OCI-LY7 (cell line): ENCODE measurements around the gene RPS21. TPM values are rescaled to one million over a fixed set of nuclear protein-coding genes. Genes with fewer than 3 reads are reported as not detected.

Experiments used
- BruUV-seq: library from RNA; stranded (reverse); fragments of 400-500 nt; replicated peaks from 2 replicates; lab custom pipeline; 2021; lab: Mats Ljungman, UMichigan
- CTCF ChIA-PET: fragments of 300-600 bp; sonication (Branson Sonifier 250); formaldehyde crosslinking; loops from one replicate; lab custom pipeline; 2022; ENCODE audit warnings: antibody characterized with exemption; ENCODE audit not compliant: unreplicated experiment; lab: Charles Lee
- POLR2A ChIA-PET: fragments of 300-600 bp; sonication (Branson Sonifier 250); formaldehyde crosslinking; loops from one replicate; lab custom pipeline; 2022; ENCODE audit warnings: antibody characterized with exemption; lab: Charles Lee
- DNase-seq: peaks from one replicate; pipeline ENCODE4 v3.0.0-alpha.2; 2015; ENCODE audit warnings: low spot score
- H2AFZ ChIP-seq: fragments of 200-600 bp; sonication (generic), shearing (Covaris generic); 2 replicates; pipeline ENCODE4 v1.6.1; 2014; ENCODE audit warnings: mild to moderate bottlenecking, antibody characterized with exemption, low read length, moderate library complexity
- H3K27ac ChIP-seq: fragments of 200-600 bp; sonication (generic); 2 replicates; pipeline ENCODE4 v1.5.1; 2014; ENCODE audit warnings: mixed run types, low read depth, mild to moderate bottlenecking, moderate library complexity, low read length, inconsistent platforms; ENCODE audit not compliant: poor library complexity, severe bottlenecking
- H3K36me3 ChIP-seq: fragments of 200-600 bp; sonication (generic); 2 replicates; pipeline ENCODE4 v1.6.1; 2014; ENCODE audit warnings: mild to moderate bottlenecking, antibody characterized with exemption, low read length, moderate library complexity, mixed read lengths; ENCODE audit not compliant: insufficient read depth
- H3K4me1 ChIP-seq: fragments of 200-600 bp; sonication (generic); 2 replicates; pipeline ENCODE4 v1.5.1; 2014; ENCODE audit warnings: mild to moderate bottlenecking, low read length; ENCODE audit not compliant: insufficient read depth, poor library complexity, severe bottlenecking
- H3K4me2 ChIP-seq: fragments of 200-600 bp; sonication (generic); 2 replicates; pipeline ENCODE4 v1.6.1; 2014; ENCODE audit warnings: mild to moderate bottlenecking, low read length
- H3K4me3 ChIP-seq: fragments of 200-600 bp; sonication (generic); 2 replicates; pipeline ENCODE4 v1.5.1; 2014; ENCODE audit warnings: mild to moderate bottlenecking, low read depth, low read length; ENCODE audit not compliant: poor library complexity, severe bottlenecking
- H3K79me2 ChIP-seq: fragments of 200-600 bp; sonication (generic); 2 replicates; pipeline ENCODE4 v1.6.1; 2016; ENCODE audit warnings: low read depth, mild to moderate bottlenecking, low read length, moderate library complexity, mixed read lengths; ENCODE audit not compliant: insufficient read depth
- H3K9me2 ChIP-seq: fragments of 200-600 bp; sonication (generic); 2 replicates; pipeline ENCODE4 v1.6.1; 2016; ENCODE audit warnings: mild to moderate bottlenecking, low read length, mixed read lengths; ENCODE audit not compliant: insufficient read depth
- H3K9me3 ChIP-seq: fragments of 200-600 bp; sonication (generic); 2 replicates; pipeline ENCODE4 v1.6.1; 2014; ENCODE audit warnings: mild to moderate bottlenecking, mixed run types, low read length, mixed read lengths
- H4K20me1 ChIP-seq: fragments of 200-600 bp; sonication (generic); 2 replicates; pipeline ENCODE4 v1.6.1; 2014; ENCODE audit warnings: mild to moderate bottlenecking, antibody characterized with exemption, low read length, moderate library complexity, mixed read lengths; ENCODE audit not compliant: insufficient read depth
- CTCF ChIP-seq: fragments of 200-600 bp; sonication (generic); conservative IDR thresholded peaks from 2 replicates; pipeline ENCODE4 v1.5.1; 2014; ENCODE audit warnings: mild to moderate bottlenecking, antibody characterized with exemption, low read length, moderate library complexity, mixed read lengths
- EZH2phosphoT487 ChIP-seq: fragments of 200-600 bp; sonication (generic); IDR thresholded peaks from 2 replicates; pipeline ENCODE4 v1.6.1; 2018; ENCODE audit warnings: low read depth, borderline replicate concordance, mild to moderate bottlenecking, mixed run types, antibody characterized with exemption, low read length, moderate library complexity, mixed read lengths
- intact Hi-C: fragments of 100-400 bp; cut with micrococcal nuclease; formaldehyde crosslinking; loops from one replicate; pipeline ENCODE4 v1.10.0; 2022; ENCODE audit not compliant: unreplicated experiment
- total RNA-seq, 2 experiments: library from RNA; depleted of rRNA in 1 of 2; stranded (reverse); fragments of >200 nt in 1 of 2; shearing (Covaris generic) in 1 of 2; gene quantifications; 2 replicates each; pipeline ENCODE4 v1.2.3, GENCODE V29; 2014 to 2022

The RPS21 gene
- total RNA-seq, 2 experiments from 2014 or later: 2,571 to 3,376 TPM

- BruUV-seq: no TSS peak
- peaks cover 28% of the 10 kb centered on the region for H3K79me2 ChIP-seq
- H3K36me3 ChIP-seq: peaks cover 50% of the 10 kb centered on the region
- intact Hi-C loops: no loop called here
- no peak overlapping the region for H3K4me2 ChIP-seq
- H3K27ac ChIP-seq: no peak overlapping the region
- no peaks in the 10 kb centered on the region for H3K9me3 ChIP-seq
- DNase-seq: no peak
- H2AFZ ChIP-seq: no peak overlapping the region
- no peak overlapping the region for H3K4me3 ChIP-seq
- peaks cover 25% of the 10 kb centered on the region for H4K20me1 ChIP-seq
- ChIA-PET POLR2A (no interaction called here), CTCF (no interaction called here)
- peaks cover 19% of the 10 kb centered on the region for H3K4me1 ChIP-seq
- no peaks in the 10 kb centered on the region for H3K9me2 ChIP-seq
- TF ChIP-seq EZH2phosphoT487: no peak
- TF ChIP-seq CTCF: no peak
Observed at GRCh38 chr20:62391165-62392076, 4.5 kb downstream of the RPS21 start.

- POLR2A ChIA-PET: no interaction called here
- no TSS peak for BruUV-seq
- CTCF ChIA-PET: no interaction called here
Observed at GRCh38 chr20:62392077-62392418, 5.1 kb downstream of the RPS21 start.

More at GRCh38 chr20:62392077-62392418, 5.1 kb downstream of the RPS21 start:
- Histone ChIP-seq H3K9me3 (no peaks in the 10 kb centered on the region), H3K4me3 (no peak overlapping the region), H3K79me2 (peaks cover 24% of the 10 kb centered on the region), H2AFZ (no peak overlapping the region), H3K9me2 (no peaks in the 10 kb centered on the region), H3K4me2 (no peak overlapping the region), H4K20me1 (peaks cover 25% of the 10 kb centered on the region), H3K27ac (no peak overlapping the region), H3K36me3 (peaks cover 48% of the 10 kb centered on the region), H3K4me1 (peaks cover 19% of the 10 kb centered on the region)
- DNase-seq: no peak
- TF ChIP-seq CTCF (no peak), EZH2phosphoT487 (no peak)
- intact Hi-C loops: no loop called here
